ENCODE data around the gene PFAS. TPM values are rescaled to one million over a fixed set of nuclear protein-coding genes. Genes with fewer than 3 reads are reported as not detected.

PFAS gene
- total RNA-seq, 1 experiment from 2014 or later, result 80.6 TPM

- TF ChIP-seq SP1 (IDR thresholded peaks at IDR 0.05; ENCODE audit: low read depth), result no peak
- no peak for TF ChIP-seq SIN3A (IDR thresholded peaks at IDR 0.05; ENCODE audit: low read depth)
- TF ChIP-seq EZH2phosphoT487 (IDR thresholded peaks at IDR 0.05; ENCODE audit: borderline replicate concordance), result no peak
- TF ChIP-seq CEBPB (IDR thresholded peaks at IDR 0.05; ENCODE audit: low read depth), result no peak
- TF ChIP-seq ZNF274 (IDR thresholded peaks at IDR 0.05; ENCODE audit: low read depth, low read length), result no peak
- TF ChIP-seq ATF3 (IDR thresholded peaks at IDR 0.05), result no peak
- TF ChIP-seq ZFX (IDR thresholded peaks at IDR 0.05), result no peak
- no peak for TF ChIP-seq MAX (IDR thresholded peaks at IDR 0.05)
- no peak for TF ChIP-seq SRF (IDR thresholded peaks at IDR 0.05; ENCODE audit: low read depth)
Observed at GRCh38 chr17:8268550-8269298, 19.6 kb downstream of the PFAS start (continued).

- no TSS peak for BruUV-seq (replicated peaks)
- CTCF ChIA-PET, result no interaction called here
- Histone ChIP-seq H4K20me1 (ENCODE audit: insufficient read depth) (no peaks in the 10 kb centered on the region), H3K27me3 (ENCODE audit: insufficient read depth, low read length) (no peaks in the 10 kb centered on the region), H3K4me3 (replicated peaks in 1 of 2; ENCODE audit: low read depth in 1 of 2, low read length in 2 of 2) (no peak overlapping the region), H3K79me2 (ENCODE audit: insufficient read depth, low read length) (no peaks in the 10 kb centered on the region), H3K4me2 (ENCODE audit: low read length) (no peak overlapping the region), H3K9me3 (ENCODE audit: control insufficient read depth in 1 of 2, insufficient read depth in 1 of 2, low read depth in 1 of 2, low read length in 2 of 2) (no peaks in the 10 kb centered on the region), H3K36me3 (ENCODE audit: control insufficient read depth in 1 of 2, insufficient read depth in 2 of 2, low read length in 2 of 2) (peaks cover 7% of the 10 kb centered on the region in 2 experiments; a peak in 3 of 4 replicates), H3K4me1 (ENCODE audit: control insufficient read depth in 1 of 2, insufficient read depth in 2 of 2, low read length in 2 of 2) (no peaks in the 10 kb centered on the region), H3K9ac (ENCODE audit: low read length) (no peak overlapping the region), H3K27ac (ENCODE audit: low read depth, low read length) (no peak overlapping the region), H3K9me2 (ENCODE audit: insufficient read depth) (no peaks in the 10 kb centered on the region), H2AFZ (ENCODE audit: low read depth, low read length, poor library complexity, severe bottlenecking) (no peak overlapping the region)
- POLR2A ChIA-PET, result no interaction called here
- ATAC-seq, result no peak
- no peak for DNase-seq (ENCODE audit: low read depth, low spot score)
- intact Hi-C loops (cut with micrococcal nuclease), result no loop called here
- no peak for TF ChIP-seq ATF3 (IDR thresholded peaks at IDR 0.05)
- no peak for TF ChIP-seq TCF7L2 (IDR thresholded peaks at IDR 0.05; ENCODE audit: borderline replicate concordance, extremely low read depth, insufficient read depth, insufficient read length)
- no peak for TF ChIP-seq CEBPB (IDR thresholded peaks at IDR 0.05; ENCODE audit: low read depth)
- RAD21 ChIA-PET (ENCODE audit: low non-redundant PET in 1 of 2, low total read pairs in 2 of 2, uncharacterized antibody in 2 of 2, unreplicated experiment in 2 of 2), result no interaction called here
Observed at GRCh38 chr17:8272421-8272820, 23.3 kb downstream of the PFAS start.

All from HCT116 (cell line).